ENCODE data around the gene CIDEB. TPM values are rescaled to one million over a fixed set of nuclear protein-coding genes. Genes with fewer than 3 reads are reported as not detected.

The CIDEB gene
- total and polyA plus RNA-seq, 2 of the 8 experiments (the other 6 are each of a cell fraction or from before 2014, with no cell fraction given) = 0.11 TPM; not detected in 1

DNA sequence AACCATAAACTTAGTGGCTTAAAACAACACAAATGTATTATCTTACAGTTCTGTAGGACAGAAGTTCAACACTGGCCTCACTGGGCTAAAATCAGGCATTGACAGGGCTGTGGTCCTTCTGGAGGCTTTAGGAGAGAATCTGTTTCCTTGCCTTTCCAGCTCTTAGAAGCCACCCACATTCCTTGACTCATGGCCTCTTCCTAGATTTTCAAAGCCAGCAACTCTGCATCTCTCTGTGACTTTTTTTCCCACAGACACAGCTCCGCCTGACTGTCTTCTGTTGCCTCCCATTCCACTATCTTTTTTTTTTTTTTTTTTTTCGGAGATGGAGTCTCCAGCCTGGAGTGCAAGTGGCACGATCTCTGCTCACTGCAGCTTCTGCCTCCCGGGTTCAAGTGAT, 48.4 kb upstream of the CIDEB start:
- Histone ChIP-seq H2BK20ac (ENCODE audit: low read length) (no peak overlapping the region), H3K18ac (ENCODE audit: extremely low read depth, low read length) (no peak overlapping the region), H3K4me1 (replicated peaks in 1 of 4; ENCODE audit: control insufficient read depth in 3 of 4, insufficient read depth in 4 of 4, low read length in 3 of 4) (no peaks in the 10 kb centered on the region), H2AK5ac (ENCODE audit: low read depth, low read length) (no peak overlapping the region), H4K20me1 (replicated peaks in 1 of 2; ENCODE audit: control insufficient read depth in 1 of 2, insufficient read depth in 2 of 2, low read length in 2 of 2) (peaks cover 0 to 2% of the 10 kb centered on the region in 2 experiments), H3K79me1 (ENCODE audit: low read depth, low read length) (no peaks in the 10 kb centered on the region), H3K9ac (replicated peaks in 1 of 4; ENCODE audit: extremely low read depth in 1 of 4, low read depth in 3 of 4, low read length in 3 of 4) (no peak overlapping the region), H3K27ac (ENCODE audit: low read depth, low read length) (no peak overlapping the region), H4K8ac (ENCODE audit: extremely low read depth, insufficient read depth, low read length) (no peak overlapping the region), H3K36me3 (ENCODE audit: control insufficient read depth in 2 of 4, insufficient read depth in 4 of 4, low read length in 3 of 4) (no peaks in the 10 kb centered on the region), H3K23me2 (ENCODE audit: low read depth, low read length) (0 out of 2 replicates have a peak, but pooled peaks cover 2% of the 10 kb centered on the region), H3K23ac (ENCODE audit: insufficient read length) (no peak overlapping the region), H4K5ac (ENCODE audit: insufficient read length, low read depth, low read length) (no peak overlapping the region), H3K27me3 (replicated peaks in 1 of 4; ENCODE audit: control insufficient read depth in 3 of 4, extremely low read depth in 1 of 4, insufficient read depth in 3 of 4, low read length in 3 of 4) (peaks cover 0 to 5% (median 2%) of the 10 kb centered on the region in 4 experiments; a peak in 4 of 7 replicates), H2AFZ (ENCODE audit: low read length) (no peak overlapping the region), H2BK120ac (replicated peaks; ENCODE audit: low read depth, low read length) (no peak overlapping the region), H3K9me3 (ENCODE audit: insufficient read depth in 2 of 2, low read depth in 1 of 2, low read length in 1 of 2) (no peaks in the 10 kb centered on the region), H3K56ac (replicated peaks; ENCODE audit: insufficient read length, low read depth, low read length) (no peak overlapping the region), H2BK5ac (ENCODE audit: low read depth, low read length) (no peak overlapping the region), H3K4me3 (ENCODE audit: extremely low read depth in 1 of 4, insufficient read depth in 2 of 4, low read depth in 3 of 4, low read length in 4 of 4) (no peak overlapping the region), H3K4ac (replicated peaks; ENCODE audit: insufficient read length, low read depth, low read length) (no peak overlapping the region), H3K14ac (ENCODE audit: insufficient read length) (no peak overlapping the region), H3K79me2 (ENCODE audit: control insufficient read depth in 1 of 2, insufficient read depth in 2 of 2, low read length in 2 of 2) (no peaks in the 10 kb centered on the region), H2BK15ac (ENCODE audit: low read length) (no peak overlapping the region), H4K91ac (replicated peaks; ENCODE audit: insufficient read length, low read length) (no peak overlapping the region), H3K4me2 (ENCODE audit: insufficient read depth in 1 of 2, low read depth in 2 of 2, low read length in 2 of 2) (no peak overlapping the region), H2BK12ac (ENCODE audit: low read depth, low read length) (no peak overlapping the region)
- POLR2A ChIA-PET (ENCODE audit: partially characterized antibody) = interaction anchor here (1.7 kb wide), 1 partner anchor 24 kb away, joined by 3 read pairs; no protein-coding TSS in a partner anchor
- DNase-seq (ENCODE audit: low read depth in 1 of 2, low spot score in 2 of 2) (no peak), FAIRE-seq (no peak)
- WGBS, 2 experiments (ENCODE audit: extremely low coverage in 1 of 2, insufficient coverage in 1 of 2, insufficient read length in 1 of 2, insufficient replicate concordance in 2 of 2, low coverage in 1 of 2, low lambda C conversion rate in 2 of 2, missing lambda C conversion rate in 1 of 2) = 80% methylated on average over 1 of the region's 4 CpGs; no CpG with 5 or more reads in 1 of the 2 experiments
- CTCF ChIA-PET (ENCODE audit: partially characterized antibody) = interaction anchor here (0.6 to 4.4 kb wide), 5 partner anchors 10 to 86 kb away, joined by 3 to 23 read pairs (median 4); no protein-coding TSS in a partner anchor
- TF ChIP-seq NRF1 (IDR thresholded peaks at IDR 0.05; ENCODE audit: low read depth, low read length) (no peak), EGR1 (IDR thresholded peaks at IDR 0.05; ENCODE audit: borderline replicate concordance, low read depth, low read length) (no peak)
